HEK293 (cell line): ENCODE data around the gene THRAP3.

Experiments
- CTCF ChIP-seq: fragments of 450-650 bp; formaldehyde crosslinking; IDR thresholded peaks from 2 replicates; pipeline ENCODE4 v1.5.1; 2016; ENCODE audit warnings: missing biosample characterization, missing genetic modification characterization
- KLF9 ChIP-seq: fragments of 450-650 bp; formaldehyde crosslinking; IDR thresholded peaks from 2 replicates; pipeline ENCODE4 v1.5.1; 2016; ENCODE audit warnings: missing biosample characterization, missing genetic modification characterization, low read depth
- REST ChIP-seq: fragments of 450-650 bp; formaldehyde crosslinking; IDR thresholded peaks from 2 replicates; pipeline ENCODE4 v1.5.1; 2016; ENCODE audit warnings: missing biosample characterization, missing genetic modification characterization
- ZNF157 ChIP-seq: fragments of 450-650 bp; formaldehyde crosslinking; IDR thresholded peaks from 2 replicates; pipeline ENCODE4 v1.5.1; 2016; ENCODE audit warnings: missing biosample characterization, missing genetic modification characterization
- ZNF19 ChIP-seq: fragments of 450-650 bp; formaldehyde crosslinking; IDR thresholded peaks from 2 replicates; pipeline ENCODE4; 2016; ENCODE audit warnings: missing biosample characterization, missing genetic modification characterization, low read depth
- ZNF24 ChIP-seq: fragments of 450-650 bp; formaldehyde crosslinking; IDR thresholded peaks from 2 replicates; pipeline ENCODE4 v1.5.1; 2016; ENCODE audit warnings: missing biosample characterization, missing genetic modification characterization
- ZNF449 ChIP-seq: fragments of 450-650 bp; formaldehyde crosslinking; IDR thresholded peaks from 2 replicates; pipeline ENCODE4 v1.5.1; 2017; ENCODE audit warnings: missing biosample characterization, mild to moderate bottlenecking, missing genetic modification characterization, moderate library complexity

GRCh38 chr1:36320767-36321118 is 96.5 kb downstream of the THRAP3 start:
- TF ChIP-seq ZNF157 (tag by site-specific recombination) (no peak), ZNF19 (tag by site-specific recombination) (no peak), CTCF (no peak), ZNF24 (tag by site-specific recombination) (no peak), REST (tag by site-specific recombination) (no peak), KLF9 (tag by site-specific recombination) (no peak), ZNF449 (no peak)
